SK-N-SH (cell line): ENCODE data around the gene CLDN18. TPM values are rescaled to one million over a fixed set of nuclear protein-coding genes. Genes with fewer than 3 reads are reported as not detected.

Experiments used
- CTCF ChIA-PET: fragments of 300-600, 350-600 bp; formaldehyde crosslinking; extraction: SDS; loops from one replicate; lab custom pipeline; 2021; lab: Yijun Ruan, JAX
- POLR2A ChIA-PET: fragments of 350-600 bp; sonication (Branson Sonifier 250); formaldehyde crosslinking; extraction: SDS; loops from one replicate; lab custom pipeline; 2020; ENCODE audit warnings: antibody characterized with exemption, inconsistent platforms; lab: Yijun Ruan, JAX
- DNase-seq: peaks from one replicate; pipeline ENCODE4 v3.0.0; 2012
- H2AFZ ChIP-seq: fragments of 200-600 bp; sonication (generic); 2 replicates; pipeline ENCODE4 v1.8.1; 2016; ENCODE audit warnings: antibody characterized with exemption, mild to moderate bottlenecking, low read depth
- H3F3A ChIP-seq: fragments of 200-600 bp; sonication (generic); replicated peaks from 2 replicates; pipeline ENCODE3; 2016; ENCODE audit warnings: antibody characterized with exemption, mild to moderate bottlenecking; ENCODE audit not compliant: insufficient read depth
- H3K27ac ChIP-seq, 2 experiments: fragments of 200-500 bp in 1 of 2; fragments of 200-600 bp in 1 of 2; sonication (Bioruptor generic) in 1 of 2; sonication (generic), shearing (Covaris generic) in 1 of 2; 2 replicates each; pipeline versions ENCODE4 v1.5.1 to v1.6.1; 2014 to 2016; ENCODE audit warnings: low read depth in 2 of 2, inconsistent platforms in 1 of 2, low read length in 1 of 2, mild to moderate bottlenecking in 1 of 2, mixed read lengths in 1 of 2
- H3K27me3 ChIP-seq: fragments of 200-600 bp; sonication (generic), shearing (Covaris generic); 2 replicates; pipeline ENCODE4 v1.6.1; 2016; ENCODE audit warnings: mixed run types; ENCODE audit not compliant: insufficient read depth
- H3K36me3 ChIP-seq, 2 experiments: fragments of 200-500 bp in 1 of 2; fragments of 200-600 bp in 1 of 2; sonication (Bioruptor generic) in 1 of 2; sonication (generic) in 1 of 2; replicated peaks in 1 of 2; 2 replicates each; pipeline versions ENCODE3 to v1.5.1; 2014 to 2016; ENCODE audit warnings: low read length in 1 of 2, mild to moderate bottlenecking in 1 of 2; ENCODE audit not compliant: insufficient read depth in 2 of 2, control insufficient read depth in 1 of 2
- H3K4me1 ChIP-seq, 2 experiments: fragments of 200-500 bp in 1 of 2; fragments of 200-600 bp in 1 of 2; sonication (Bioruptor generic) in 1 of 2; sonication (generic), shearing (Covaris generic) in 1 of 2; 2 replicates each; pipeline versions ENCODE4 v1.5.1 to v1.6.1; 2014 to 2016; ENCODE audit warnings: low read depth in 1 of 2, low read length in 1 of 2, mixed run types in 1 of 2; ENCODE audit not compliant: insufficient read depth in 2 of 2, control insufficient read depth in 1 of 2
- H3K4me2 ChIP-seq: fragments of 200-600 bp; sonication (generic), shearing (Covaris generic); 2 replicates; pipeline ENCODE4 v1.6.1; 2017; ENCODE audit warnings: mixed run types
- H3K4me3 ChIP-seq, 2 experiments: fragments of 200-500 bp in 1 of 2; fragments of 200-600 bp in 1 of 2; sonication (Bioruptor generic) in 1 of 2; sonication (generic), shearing (Covaris generic) in 1 of 2; 2 replicates each; pipeline versions ENCODE4 v1.5.1 to v1.8.1; 2014 to 2016; ENCODE audit warnings: low read depth in 2 of 2, inconsistent platforms in 1 of 2, low read length in 1 of 2, mild to moderate bottlenecking in 1 of 2, mixed read lengths in 1 of 2, moderate library complexity in 1 of 2
- H3K79me2 ChIP-seq: fragments of 200-600 bp; sonication (generic); 2 replicates; pipeline ENCODE4 v1.8.1; 2017; ENCODE audit warnings: mild to moderate bottlenecking; ENCODE audit not compliant: insufficient read depth
- H3K9ac ChIP-seq: fragments of 200-600 bp; sonication (generic); 2 replicates; pipeline ENCODE4 v1.6.1; 2017; ENCODE audit warnings: mixed run types
- H3K9me2 ChIP-seq: fragments of 200-600 bp; sonication (generic); 2 replicates; pipeline ENCODE4 v1.6.1; 2017; ENCODE audit warnings: mixed run types
- H3K9me3 ChIP-seq: fragments of 200-600 bp; sonication (generic); 2 replicates; pipeline ENCODE4 v1.6.1; 2017; ENCODE audit warnings: mixed run types, mild to moderate bottlenecking, moderate library complexity
- H4K20me1 ChIP-seq: fragments of 200-600 bp; sonication (generic); 2 replicates; pipeline ENCODE4 v1.6.1; 2017; ENCODE audit warnings: mild to moderate bottlenecking, mixed run types; ENCODE audit not compliant: insufficient read depth
- CTCF ChIP-seq: fragments of 200-600 bp; sonication (generic); IDR thresholded peaks from 2 replicates; pipeline ENCODE4 v1.6.1; 2017; ENCODE audit warnings: antibody characterized with exemption, mild to moderate bottlenecking, moderate library complexity
- ELF1 ChIP-seq: IDR thresholded peaks from 2 replicates; pipeline ENCODE4 v1.4.0; 2012
- EP300 ChIP-seq, 2 experiments: IDR thresholded peaks; 2 replicates each; pipeline versions ENCODE4 v1.4.0 to v1.6.1; 2012; ENCODE audit warnings: borderline replicate concordance in 1 of 2, low read depth in 1 of 2, low read length in 1 of 2
- EZH2phosphoT487 ChIP-seq: fragments of 200-600 bp; sonication (generic); IDR thresholded peaks from 2 replicates; pipeline ENCODE4 v1.6.1; 2017; ENCODE audit warnings: low read depth, mixed run types, mild to moderate bottlenecking, antibody characterized with exemption, moderate library complexity, borderline replicate concordance
- FOSL2 ChIP-seq: IDR thresholded peaks from 2 replicates; pipeline ENCODE4 v1.4.0; 2012; ENCODE audit warnings: low read depth, mild to moderate bottlenecking, moderate library complexity, borderline replicate concordance
- FOXJ3 ChIP-seq: sonication (generic); formaldehyde crosslinking; IDR thresholded peaks from 2 replicates; pipeline ENCODE4 v1.5.1; 2020; ENCODE audit warnings: mild to moderate bottlenecking, missing genetic modification reagents
- GABPA ChIP-seq: IDR thresholded peaks from 2 replicates; pipeline ENCODE4 v1.4.0; 2012; ENCODE audit warnings: low read depth, mild to moderate bottlenecking
- MAX ChIP-seq: IDR thresholded peaks from 2 replicates; pipeline ENCODE4 v1.4.0; 2012; ENCODE audit warnings: low read depth
- MEF2A ChIP-seq: IDR thresholded peaks from 2 replicates; pipeline ENCODE4 v1.4.0; 2012; ENCODE audit warnings: low read depth, borderline replicate concordance
- MXI1 ChIP-seq: IDR thresholded peaks from 2 replicates; pipeline ENCODE4 v1.6.1; 2012; ENCODE audit warnings: mild to moderate bottlenecking, low read depth, low read length, improper control_type of control experiment
- PBX3 ChIP-seq: IDR thresholded peaks from 2 replicates; pipeline ENCODE4; 2012
- POLR2AphosphoS5 ChIP-seq: IDR thresholded peaks from 2 replicates; pipeline ENCODE4 v1.6.1; 2012; ENCODE audit warnings: low read depth, low read length
- RCOR1 ChIP-seq: fragments of 150-350 bp; IDR thresholded peaks from 2 replicates; pipeline ENCODE4 v1.6.1; 2017; ENCODE audit warnings: antibody characterized with exemption, low read length
- RXRA ChIP-seq: IDR thresholded peaks from 2 replicates; pipeline ENCODE4 v1.4.0; 2012; ENCODE audit warnings: low read depth, mild to moderate bottlenecking, borderline replicate concordance
- SIN3A ChIP-seq: IDR thresholded peaks from 2 replicates; pipeline ENCODE4 v1.6.1; 2012; ENCODE audit warnings: low read depth, mild to moderate bottlenecking, low read length, moderate library complexity, borderline replicate concordance
- SMC3 ChIP-seq: IDR thresholded peaks from 2 replicates; pipeline ENCODE4 v1.6.1; 2012; ENCODE audit warnings: low read depth, low read length, improper control_type of control experiment
- TCF12 ChIP-seq: IDR thresholded peaks from 2 replicates; pipeline ENCODE4 v1.4.0; 2012
- USF2 ChIP-seq: fragments of 150-350 bp; IDR thresholded peaks from 2 replicates; pipeline ENCODE4 v1.6.1; 2017; ENCODE audit warnings: antibody characterized with exemption, low read length, low read depth, borderline replicate concordance
- WGBS: methylation state at CpG from one replicate; pipeline ENCODE4 v1.1.6; 2017; ENCODE audit warnings: low lambda C conversion rate; 5-methylcytosine and 5-hydroxymethylcytosine counted together
- polyA plus RNA-seq, 3 experiments: library from polyadenylated mRNA; depleted of rRNA; stranded (reverse); fragments of >200 nt; gene quantifications; 2 replicates each; pipeline ENCODE4 v1.2.3, GENCODE V29; 2012

CLDN18 gene
- polyA plus RNA-seq, 1 of the 3 experiments (the other 2 are of a cell fraction) = not detected

GRCh38 chr3:138070006-138070405 lies 60.0 kb downstream of the CLDN18 start (continued):
- no peak for TF ChIP-seq USF2
- no peak for TF ChIP-seq ELF1
- no peak for TF ChIP-seq EZH2phosphoT487
- TF ChIP-seq FOXJ3 = no peak
- TF ChIP-seq PBX3 = no peak
- no peak for TF ChIP-seq TCF12

GRCh38 chr3:138072796-138073195 lies 62.8 kb downstream of the CLDN18 start:
- WGBS = 91% methylated on average over 7 of the region's 8 CpGs
- Histone ChIP-seq H3K9ac (no peak overlapping the region), H3K36me3 (peaks cover 39 to 41% of the 10 kb centered on the region in 2 experiments)

More at GRCh38 chr3:138072796-138073195, 62.8 kb downstream of the CLDN18 start:
- Histone ChIP-seq H3K4me2 (no peak overlapping the region), H3K4me3 (no peak overlapping the region), H3K9me2 (no peaks in the 10 kb centered on the region), H2AFZ (no peak overlapping the region), H3K4me1 (peaks cover 0 to 3% of the 10 kb centered on the region in 2 experiments; a peak in 2 of 4 replicates), H3K27ac (no peak overlapping the region), H4K20me1 (no peaks in the 10 kb centered on the region), H3K9me3 (no peaks in the 10 kb centered on the region), H3F3A (peaks cover 3% of the 10 kb centered on the region), H3K27me3 (no peaks in the 10 kb centered on the region), H3K79me2 (peaks cover 19% of the 10 kb centered on the region)
- ChIA-PET POLR2A (no interaction called here), CTCF (interaction anchor here (1.1 to 6.1 kb wide), 3 partner anchors 20 to 46 kb away, joined by 4 to 69 read pairs (median 4); partner anchors contain the start of gene DZIP1L)
- TF ChIP-seq RXRA = no peak
- TF ChIP-seq SMC3 = no peak
- TF ChIP-seq MXI1 = no peak
- TF ChIP-seq GABPA = no peak
- no peak for TF ChIP-seq MEF2A
- TF ChIP-seq POLR2AphosphoS5 = no peak
- TF ChIP-seq USF2 = no peak
- TF ChIP-seq FOSL2 = no peak
- TF ChIP-seq RCOR1 = no peak
- no peak for TF ChIP-seq EP300 (IDR thresholded peaks at IDR 0.05; ENCODE audit: borderline replicate concordance in 1 of 2, low read depth in 1 of 2, low read length in 1 of 2)
- no peak for TF ChIP-seq CTCF
- no peak for TF ChIP-seq MAX
- TF ChIP-seq SIN3A = no peak
- TF ChIP-seq ELF1 = no peak
- no peak for DNase-seq
